Upper lobe of left lung (tissue), 6 donors: Measurements from ENCODE around the gene LGR5. TPM values are rescaled to one million over a fixed set of nuclear protein-coding genes. Genes with fewer than 3 reads are reported as not detected.
A peak's percentile ranks its signal among the peaks of the same experiment; 100 is the strongest.

Source experiments
- ATAC-seq, 2 donors: fragments of 200-7000 bp; cut with Tn5 transposase; one replicate each; pipeline ENCODE4 v1.9.1; 2022; ENCODE audit warnings: mild to moderate bottlenecking in 2 of 2, moderate library complexity in 2 of 2; ENCODE audit not compliant: low FRiP score in 2 of 2
- DNase-seq, 2 donors: peaks; one replicate each; pipeline ENCODE4 v3.0.0-alpha.2; 2019 to 2020
- H3K27ac ChIP-seq, 4 donors: fragments of 200-600 bp; sonication (generic); one replicate each; pipeline ENCODE4 v1.5.1; 2016 to 2019
- H3K27me3 ChIP-seq, 4 donors: fragments of 200-600 bp; sonication (generic); one replicate each; pipeline ENCODE4 v1.5.1; 2017 to 2019
- H3K36me3 ChIP-seq, 4 donors: fragments of 200-600 bp; sonication (generic); one replicate each; pipeline ENCODE4 v1.5.1; 2016 to 2019
- H3K4me1 ChIP-seq, 4 donors: fragments of 200-600 bp; sonication (generic); one replicate each; pipeline ENCODE4 v1.5.1; 2018 to 2019
- H3K4me3 ChIP-seq, 4 donors: fragments of 200-600 bp; sonication (generic); one replicate each; pipeline ENCODE4 v1.5.1; 2017 to 2019; ENCODE audit warnings: mild to moderate bottlenecking in 2 of 4, moderate library complexity in 1 of 4
- H3K9me3 ChIP-seq, 4 donors: fragments of 200-600 bp; sonication (generic); one replicate each; pipeline ENCODE4 v1.5.1; 2018 to 2019
- CTCF ChIP-seq, 6 experiments: fragments of 450-650 bp in 4 of 6; fragments of 200-600 bp in 2 of 6; sonication (generic) in 2 of 6; IDR thresholded peaks; one replicate each; pipeline ENCODE4 v1.5.1; 2016 to 2019; ENCODE audit warnings: antibody characterized with exemption in 6 of 6
- EP300 ChIP-seq, 4 donors: sonication (generic); formaldehyde crosslinking; IDR thresholded peaks; one replicate each; pipeline ENCODE4 v1.5.1; 2017; ENCODE audit warnings: antibody characterized with exemption in 4 of 4, control low read depth in 2 of 4
- POLR2A ChIP-seq, 4 donors: fragments of 450-650 bp; IDR thresholded peaks; one replicate each; pipeline ENCODE4 v1.5.1; 2016 to 2017; ENCODE audit warnings: antibody characterized with exemption in 4 of 4, mild to moderate bottlenecking in 2 of 4
- POLR2AphosphoS5 ChIP-seq, 2 donors: sonication (generic); formaldehyde crosslinking; IDR thresholded peaks; one replicate each; pipeline ENCODE4 v1.5.1; 2017; ENCODE audit warnings: antibody characterized with exemption in 2 of 2
- WGBS, 2 donors: methylation state at CpG; one replicate each; pipeline ENCODE4 v1.1.5; 2017 to 2018; 5-methylcytosine and 5-hydroxymethylcytosine counted together
- total RNA-seq, 6 donors: library from RNA; depleted of rRNA in 4 of 6; stranded (reverse); fragments of >200 nt in 4 of 6; gene quantifications; one replicate each; pipeline versions ENCODE4 v1.1.0 to v1.2.1, GENCODE V29; 2016 to 2021
- donor health status: DM: no; HTN: no; CAD: no; lungs with moderate emphysema.
- donor health status: DM: no; HTN: yes; CAD: no; lungs with severe emphysema.

Gene LGR5
- total RNA-seq, 6 donors from 2014 or later = 0.27 to 1.2 (median 0.75) TPM; not detected in 2

DNA sequence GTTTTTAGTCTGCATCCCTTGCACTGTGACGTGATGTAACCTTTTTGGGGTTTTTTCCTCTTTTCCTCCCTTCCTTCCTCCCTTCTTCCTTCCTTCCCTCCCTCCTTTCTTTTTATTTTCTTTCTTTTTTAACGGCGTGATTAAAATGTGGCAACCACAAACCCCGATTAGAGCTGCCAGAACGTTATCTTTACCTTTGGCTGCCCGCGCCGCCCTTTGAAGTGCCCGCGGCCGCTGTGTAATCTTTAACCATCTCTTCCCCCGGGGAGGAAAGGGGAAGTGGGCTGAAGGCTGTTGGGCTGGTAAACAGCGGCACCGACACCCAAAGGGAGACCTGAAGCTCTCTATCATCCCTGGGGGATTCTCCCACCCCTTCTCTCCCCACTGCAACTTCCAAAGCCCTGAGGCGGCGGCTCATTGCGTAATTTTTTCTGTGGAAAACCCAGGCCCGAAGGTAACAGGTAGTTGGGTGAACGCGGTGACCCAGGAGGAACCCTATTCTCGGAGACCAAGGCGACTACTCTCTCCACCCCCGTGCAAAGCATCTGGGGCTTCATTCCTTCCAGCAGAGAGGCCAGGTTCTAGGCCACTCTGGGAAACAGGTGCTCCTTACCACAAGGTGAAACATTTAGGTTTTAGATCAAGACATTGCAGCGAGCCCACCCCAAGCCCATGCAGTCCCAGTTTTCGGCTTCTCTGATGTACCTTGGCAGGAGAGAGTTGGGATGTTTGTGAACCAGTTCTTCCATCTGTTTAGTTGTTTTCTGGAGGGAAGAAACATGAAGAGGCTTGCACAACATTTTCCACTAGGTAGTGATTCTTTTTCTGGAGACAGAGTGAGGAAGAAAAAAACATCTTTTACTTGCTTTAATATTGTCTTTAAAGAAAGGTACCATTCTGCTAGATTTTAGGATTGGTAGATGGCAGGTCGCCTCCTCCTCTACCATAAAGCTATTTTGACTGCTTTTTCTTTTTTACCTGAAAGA, 1.5 kb downstream of the LGR5 start:
- peak overlapping the region in 3 of 4 donors; percentile 37 to 52 (median 46) for H3K4me3 ChIP-seq
- peak in 1 of 2 donors; percentile 49 for DNase-seq
- H3K4me1 ChIP-seq = peaks cover 21 to 26% (median 22%) of the 10 kb centered on the region in 4 donors

DNA sequence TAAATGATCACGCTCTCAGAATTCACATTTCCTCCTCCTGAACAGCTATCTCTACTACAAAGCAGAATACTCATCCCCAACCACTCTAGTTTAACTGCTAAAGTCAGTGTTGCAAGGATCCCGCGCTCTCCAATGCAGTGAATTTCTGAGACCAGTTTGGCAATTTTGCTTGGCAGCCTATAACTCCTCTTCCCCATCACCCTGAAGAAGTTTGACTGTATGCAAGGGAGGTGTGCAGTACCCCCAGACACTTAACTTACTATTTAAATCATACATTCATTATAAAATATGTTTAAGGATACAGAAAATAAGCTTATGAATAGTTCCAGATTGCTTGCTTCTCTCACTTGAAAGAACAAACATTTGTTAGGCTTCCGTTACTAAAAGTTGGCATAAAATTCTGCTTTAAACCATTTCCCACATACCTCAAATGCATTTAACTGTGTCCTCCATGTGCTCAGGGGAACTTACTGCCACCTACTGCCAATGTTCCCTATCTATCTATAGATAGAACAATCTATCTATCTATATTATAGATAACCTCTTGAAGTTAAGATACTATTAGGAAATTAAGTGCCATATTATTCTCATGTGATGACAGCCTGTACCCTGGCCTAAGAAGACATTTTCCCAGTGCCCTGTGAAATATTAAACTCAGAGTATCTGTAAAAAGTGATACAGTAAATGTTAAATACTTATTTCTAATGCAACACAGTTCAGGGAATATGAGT, 2.4 kb downstream of the LGR5 start:
- WGBS, 2 donors = 87 to 91% methylated on average over 4 of the region's 4 CpGs
- Histone ChIP-seq H3K4me3 (no peak overlapping the region), H3K36me3 (no peaks in the 10 kb centered on the region), H3K27me3 (peaks cover 0 to 17% (median 6%) of the 10 kb centered on the region in 4 donors), H3K4me1 (peaks cover 21 to 26% (median 22%) of the 10 kb centered on the region in 4 donors), H3K9me3 (no peaks in the 10 kb centered on the region), H3K27ac (no peak overlapping the region)
- ATAC-seq (no peak), DNase-seq (no peak)
- TF ChIP-seq CTCF (IDR thresholded peaks at IDR 0.05) (no peak), POLR2AphosphoS5 (IDR thresholded peaks at IDR 0.05) (no peak), EP300 (IDR thresholded peaks at IDR 0.05) (no peak), POLR2A (IDR thresholded peaks at IDR 0.05) (no peak)

More for the DNA sequence above, 1.5 kb downstream of the LGR5 start:
- no peak for ATAC-seq
- Histone ChIP-seq H3K27me3 (peaks cover 0 to 17% (median 6%) of the 10 kb centered on the region in 4 donors), H3K36me3 (no peaks in the 10 kb centered on the region), H3K9me3 (peaks cover 4 to 9% (median 7%) of the 10 kb centered on the region in 4 donors), H3K27ac (no peak overlapping the region)
- TF ChIP-seq EP300 (IDR thresholded peaks at IDR 0.05) = no peak
- 7 to 11% methylated on average over 26 of the region's 26 CpGs for WGBS, 2 donors

- H3K4me3 ChIP-seq = no peak overlapping the region
- no peaks in the 10 kb centered on the region for H3K9me3 ChIP-seq
- peaks cover 0 to 17% (median 6%) of the 10 kb centered on the region in 4 donors for H3K27me3 ChIP-seq
- H3K4me1 ChIP-seq = peaks cover 21 to 26% (median 22%) of the 10 kb centered on the region in 4 donors
- no peak for TF ChIP-seq EP300 (IDR thresholded peaks at IDR 0.05)
- no peak for TF ChIP-seq POLR2A (IDR thresholded peaks at IDR 0.05)
- no peak for TF ChIP-seq CTCF (IDR thresholded peaks at IDR 0.05)
- TF ChIP-seq POLR2AphosphoS5 (IDR thresholded peaks at IDR 0.05) = no peak
- ATAC-seq (no peak), DNase-seq (no peak)
- H3K27ac ChIP-seq = no peak overlapping the region
- H3K36me3 ChIP-seq = no peaks in the 10 kb centered on the region
- 93 to 96% methylated on average over 1 of the region's 1 CpG for WGBS, 2 donors
These were observed 3.0 kb downstream of the LGR5 start for GRCh38 chr12:71442567-71442931.

GRCh38 chr12:71445071-71445470, 5.5 kb downstream of the LGR5 start:
- Histone ChIP-seq H3K4me3 (no peak overlapping the region), H3K36me3 (no peaks in the 10 kb centered on the region), H3K27ac (no peak overlapping the region), H3K4me1 (peaks cover 6 to 11% (median 8%) of the 10 kb centered on the region in 4 donors), H3K27me3 (peaks cover 0 to 10% (median 2%) of the 10 kb centered on the region in 4 donors), H3K9me3 (no peaks in the 10 kb centered on the region)
- TF ChIP-seq POLR2A (IDR thresholded peaks at IDR 0.05) (no peak), POLR2AphosphoS5 (IDR thresholded peaks at IDR 0.05) (no peak), CTCF (IDR thresholded peaks at IDR 0.05) (no peak), EP300 (IDR thresholded peaks at IDR 0.05) (no peak)
- no peak for DNase-seq
- WGBS, 2 donors = 73 to 88% methylated on average over 1 of the region's 1 CpG
- no peak for ATAC-seq

DNA sequence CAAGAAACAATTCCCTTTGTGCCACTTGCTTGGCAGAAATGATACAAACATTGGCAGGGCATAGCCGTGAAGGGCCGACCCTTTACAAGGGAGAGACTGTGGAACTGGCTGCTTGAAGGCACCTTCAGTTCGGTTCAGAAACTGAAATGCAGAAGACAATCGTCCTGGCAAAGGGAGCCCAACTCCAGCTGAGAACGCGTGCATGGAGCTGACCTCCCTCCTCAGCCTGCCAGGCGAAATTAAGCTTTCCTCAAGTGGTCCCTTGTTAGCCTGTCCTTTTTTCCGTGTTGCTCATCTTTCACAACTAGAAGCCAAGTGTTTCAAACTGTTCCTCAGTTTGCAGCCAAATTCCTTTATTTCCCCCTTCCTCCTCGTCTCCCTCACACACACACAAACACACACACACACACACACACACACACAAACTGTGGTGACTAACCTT, 8.1 kb downstream of the LGR5 start:
- no peak for TF ChIP-seq POLR2AphosphoS5 (IDR thresholded peaks at IDR 0.05)
- TF ChIP-seq POLR2A (IDR thresholded peaks at IDR 0.05) = no peak
- no peak for TF ChIP-seq EP300 (IDR thresholded peaks at IDR 0.05)
- TF ChIP-seq CTCF (IDR thresholded peaks at IDR 0.05) = no peak
- no peaks in the 10 kb centered on the region for H3K9me3 ChIP-seq
- no peak for ATAC-seq
- H3K4me1 ChIP-seq = no peaks in the 10 kb centered on the region
- no peak overlapping the region for H3K4me3 ChIP-seq
- H3K27ac ChIP-seq = no peak overlapping the region
- no peaks in the 10 kb centered on the region for H3K36me3 ChIP-seq
- 64 to 76% methylated on average over 9 of the region's 9 CpGs for WGBS, 2 donors
- no peak for DNase-seq
- no peaks in the 10 kb centered on the region for H3K27me3 ChIP-seq
